NCI-H748 treated with DMSO at 0.1 percent for 48 hours (cell line): ENCODE measurements around the gene CD300LG.
"Not testable (repeated sequence)": the region's sequence is repeated elsewhere in the genome, so short reads cannot be mapped to it uniquely, and the experiment has no call there.

Experiments
- DNase-seq: peaks from one replicate; lab custom pipeline; 2025; lab: John Stamatoyannopoulos, UW

CD300LG gene

DNA sequence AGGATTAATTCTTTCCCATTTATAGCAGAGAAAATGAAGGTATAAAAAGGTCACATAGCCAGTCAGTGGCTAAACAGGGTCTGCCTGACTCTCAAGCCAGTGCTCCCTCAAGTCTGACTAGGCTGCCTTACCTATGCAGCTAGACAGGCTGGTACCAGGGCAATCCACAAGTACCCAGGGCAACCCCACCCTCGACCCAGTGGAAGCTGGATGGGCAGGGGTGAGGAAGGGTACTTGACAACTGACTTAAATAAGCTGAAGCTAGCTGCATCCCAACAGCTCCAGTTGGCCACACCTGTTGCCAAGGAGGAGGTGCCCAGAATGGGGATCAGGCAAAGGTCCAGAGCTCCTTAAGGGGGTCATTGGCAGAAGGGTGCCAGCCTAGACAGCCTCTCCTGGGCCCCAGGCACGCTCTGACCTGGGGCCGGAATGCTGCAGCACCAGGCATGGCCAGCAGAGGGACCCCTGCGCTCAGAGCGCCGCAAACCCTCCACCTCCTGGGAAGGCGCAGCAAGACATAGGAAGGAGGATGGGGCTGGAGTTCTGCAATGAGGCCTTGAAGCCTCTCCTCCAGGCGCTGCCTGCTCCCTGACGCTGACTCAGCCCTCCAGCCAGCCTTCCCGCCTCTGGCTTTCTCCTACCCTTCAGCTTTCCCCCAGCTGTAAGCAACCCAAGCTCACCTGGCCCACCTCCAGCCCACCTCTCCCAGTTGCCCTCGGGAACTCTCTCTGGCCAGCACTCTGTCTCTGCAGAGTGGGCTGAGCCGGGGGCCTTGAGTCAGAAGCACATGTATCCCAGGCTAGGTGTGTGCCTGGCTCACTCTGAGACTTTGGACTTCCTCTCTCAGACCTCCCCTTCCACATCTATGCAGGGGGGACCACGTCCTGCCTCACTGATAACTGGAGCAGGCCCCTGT, 31.5 kb downstream of the CD300LG start:
- peak; percentile 21 for DNase-seq

DNA sequence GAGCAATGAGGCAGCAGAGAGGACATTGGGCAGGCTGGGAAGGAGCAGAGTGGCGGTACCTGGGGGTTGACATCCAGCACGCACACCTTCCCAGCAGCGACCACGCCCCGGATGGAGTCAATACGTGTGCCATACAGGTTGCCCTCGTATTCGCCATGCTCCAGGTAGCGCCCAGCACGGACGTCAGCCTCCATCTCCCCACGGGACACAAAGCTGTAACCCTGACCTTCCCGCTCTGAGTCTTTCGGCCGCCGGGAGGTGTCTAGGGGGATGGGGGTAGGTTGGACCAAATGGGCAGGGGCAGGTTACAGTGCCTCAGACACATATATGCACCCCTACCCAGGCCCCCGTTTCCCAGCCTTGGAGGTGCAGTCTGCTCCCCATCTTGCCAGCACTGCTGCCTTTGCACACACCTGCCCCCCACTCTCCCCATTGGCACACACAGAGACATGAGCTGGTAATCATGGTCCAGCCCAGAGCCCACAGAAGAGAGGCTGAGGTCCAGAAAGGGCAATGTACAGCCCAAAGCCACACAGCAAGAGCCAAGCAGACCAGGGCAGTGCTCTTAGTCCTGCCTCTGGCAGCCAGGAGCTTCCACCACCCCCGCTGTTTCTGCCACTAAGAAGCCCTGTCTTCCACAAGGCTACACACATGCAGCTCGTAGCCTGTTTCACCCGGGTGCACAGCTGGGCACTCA, 32.9 kb downstream of the CD300LG start:
- DNase-seq = no peak

DNA sequence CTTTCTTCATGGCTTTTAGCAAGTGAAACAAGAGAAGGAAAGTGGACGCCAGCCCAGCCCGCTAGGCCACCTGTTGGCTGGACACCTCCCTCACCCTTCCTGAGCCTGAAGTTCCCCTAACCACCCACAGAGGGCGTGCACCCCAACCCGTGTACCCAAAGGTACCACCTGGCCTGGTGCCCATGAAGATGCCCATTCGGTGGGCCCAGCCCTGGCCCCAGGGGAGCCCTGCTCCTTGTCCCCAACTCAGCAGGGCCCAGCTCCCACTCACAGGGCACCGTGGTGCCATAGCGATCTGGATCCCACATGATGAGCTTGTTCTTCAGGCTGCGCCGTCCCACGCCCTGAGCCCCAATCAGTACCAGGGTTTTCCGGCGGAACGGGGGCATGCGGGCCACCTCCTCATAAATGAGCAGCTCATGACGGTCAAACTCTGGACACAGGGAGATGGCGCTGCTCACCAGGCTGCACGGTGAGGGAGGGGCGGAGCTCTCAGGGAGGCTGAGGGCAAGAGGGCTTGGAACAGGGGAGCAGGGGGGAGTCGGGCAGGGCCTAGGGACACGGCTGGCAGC, 33.5 kb downstream of the CD300LG start:
- DNase-seq = peak; percentile 9

DNA sequence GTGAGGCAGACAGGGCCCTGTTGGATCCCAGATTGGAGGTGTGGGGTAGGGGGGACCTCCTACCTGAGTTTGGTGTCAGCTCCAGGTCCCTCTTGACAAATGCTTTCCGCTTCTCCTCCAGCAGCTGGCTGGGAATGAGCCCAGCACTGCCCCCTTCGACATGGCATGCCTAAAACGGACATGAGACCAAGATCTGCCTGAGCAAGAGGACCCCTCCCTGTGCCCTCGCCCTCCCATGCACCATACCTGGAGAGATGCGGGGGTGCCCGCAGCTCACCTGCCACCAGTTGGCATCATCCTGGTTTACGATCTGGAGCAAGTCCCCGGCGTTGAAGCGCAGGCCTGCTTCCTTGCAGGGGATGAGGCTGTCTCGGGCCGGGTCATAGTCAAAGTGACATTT, 34.2 kb downstream of the CD300LG start:
- no peak for DNase-seq

DNA sequence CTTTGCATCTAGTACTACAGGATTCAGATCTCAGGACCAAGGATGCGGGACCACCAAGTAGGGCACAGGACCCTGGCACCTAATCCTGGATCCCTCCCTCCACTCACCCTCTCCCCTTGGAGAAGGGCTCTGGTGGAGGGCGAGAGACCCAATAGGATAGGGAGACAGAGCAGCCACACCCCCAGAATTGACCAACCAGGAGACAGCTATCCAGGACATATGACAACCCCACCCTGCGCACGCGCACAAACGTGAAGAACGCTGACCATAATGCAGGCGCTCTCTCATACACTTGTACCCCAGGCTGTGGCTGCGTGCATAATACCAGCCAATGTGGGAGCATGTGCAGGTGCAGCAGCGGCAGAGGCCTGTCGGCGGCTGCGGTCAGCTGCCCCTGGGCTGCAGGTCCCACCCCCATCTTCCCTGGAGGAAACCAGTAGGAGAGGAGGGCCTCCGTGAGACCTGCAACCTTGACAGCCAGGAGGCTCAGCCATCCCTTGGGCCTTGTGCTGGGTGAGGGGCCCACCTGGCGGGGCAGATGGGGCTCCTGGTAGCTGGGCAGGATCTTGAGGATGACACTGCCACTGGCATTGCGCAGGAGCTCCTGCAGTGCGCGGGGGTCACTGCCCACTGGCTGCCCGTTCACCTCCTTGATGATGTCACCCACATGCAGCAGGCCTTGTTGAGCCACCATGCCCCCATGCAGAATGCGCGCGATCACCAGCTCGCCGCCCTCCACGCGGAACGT, 35.0 kb downstream of the CD300LG start:
- no peak for DNase-seq

DNA sequence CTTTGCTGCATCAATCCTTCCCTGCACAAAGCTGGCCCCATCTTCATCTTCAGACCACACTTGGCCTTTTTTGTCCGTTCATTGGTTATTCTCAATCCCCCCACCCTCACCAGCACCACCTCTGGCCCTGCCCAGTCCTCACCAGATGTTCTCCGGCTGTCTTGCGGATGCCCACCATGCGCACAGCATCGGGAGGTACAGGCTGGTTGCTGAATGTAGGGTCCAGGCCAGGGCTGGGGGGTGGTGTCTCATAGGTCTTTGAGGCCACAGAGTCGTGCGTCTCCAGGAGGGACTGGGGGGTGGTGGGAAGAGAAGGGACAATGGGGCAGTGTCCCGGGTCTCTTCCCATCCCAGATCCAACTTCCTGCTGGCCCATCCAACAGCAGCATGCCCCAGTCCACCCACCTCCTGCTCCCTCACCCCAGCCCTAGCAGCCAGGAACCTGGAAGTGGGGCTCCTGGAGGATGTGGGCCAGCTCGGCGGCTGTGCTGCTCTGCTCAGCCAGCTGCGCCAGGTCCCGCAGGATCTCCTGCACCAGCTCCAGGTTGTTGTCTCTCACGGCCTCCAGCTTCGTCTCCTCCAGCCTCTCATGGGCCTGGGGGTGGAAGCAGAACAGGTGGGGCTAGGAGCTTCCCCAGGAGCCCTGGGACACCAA, 35.9 kb downstream of the CD300LG start:
- DNase-seq = no peak

DNA sequence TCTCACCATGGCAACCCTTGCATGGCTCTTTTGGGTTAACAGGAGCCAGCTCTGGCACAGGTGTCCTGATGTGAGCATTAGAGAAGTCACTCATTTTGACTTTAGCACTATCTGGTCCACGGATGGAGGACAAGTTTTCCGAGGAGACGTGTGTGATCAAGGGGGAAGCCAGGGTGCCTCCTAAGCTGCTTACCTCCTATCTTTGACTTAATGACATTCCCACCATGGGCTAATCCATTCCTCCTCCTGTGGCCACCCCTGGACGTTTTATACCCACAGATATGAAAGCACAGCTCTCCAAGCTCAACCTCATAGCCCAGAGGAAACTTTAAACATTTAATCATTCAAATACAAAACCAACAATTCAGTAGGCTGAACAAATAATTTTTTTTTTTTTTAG, 41.6 kb downstream of the CD300LG start:
- no peak for DNase-seq

DNA sequence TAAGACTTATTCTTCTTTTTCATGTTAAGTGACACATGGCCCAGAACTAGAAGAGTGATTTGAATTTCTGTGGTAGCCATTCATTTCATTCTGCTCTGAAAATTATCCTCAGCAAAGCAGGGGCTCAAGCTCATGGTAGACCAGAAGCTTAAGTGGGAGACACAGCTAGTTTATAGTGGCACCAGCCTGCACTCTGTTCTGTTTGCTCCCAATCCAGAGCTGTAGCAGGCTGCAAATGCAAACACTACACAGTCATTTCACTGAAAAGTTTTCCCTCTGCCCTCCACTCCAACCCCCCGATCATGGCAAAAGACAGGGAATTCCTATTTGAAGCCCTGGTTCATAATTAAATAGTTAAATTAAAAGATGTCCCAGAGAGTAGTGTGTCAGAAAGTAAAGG, 43.3 kb downstream of the CD300LG start:
- no peak for DNase-seq

DNA sequence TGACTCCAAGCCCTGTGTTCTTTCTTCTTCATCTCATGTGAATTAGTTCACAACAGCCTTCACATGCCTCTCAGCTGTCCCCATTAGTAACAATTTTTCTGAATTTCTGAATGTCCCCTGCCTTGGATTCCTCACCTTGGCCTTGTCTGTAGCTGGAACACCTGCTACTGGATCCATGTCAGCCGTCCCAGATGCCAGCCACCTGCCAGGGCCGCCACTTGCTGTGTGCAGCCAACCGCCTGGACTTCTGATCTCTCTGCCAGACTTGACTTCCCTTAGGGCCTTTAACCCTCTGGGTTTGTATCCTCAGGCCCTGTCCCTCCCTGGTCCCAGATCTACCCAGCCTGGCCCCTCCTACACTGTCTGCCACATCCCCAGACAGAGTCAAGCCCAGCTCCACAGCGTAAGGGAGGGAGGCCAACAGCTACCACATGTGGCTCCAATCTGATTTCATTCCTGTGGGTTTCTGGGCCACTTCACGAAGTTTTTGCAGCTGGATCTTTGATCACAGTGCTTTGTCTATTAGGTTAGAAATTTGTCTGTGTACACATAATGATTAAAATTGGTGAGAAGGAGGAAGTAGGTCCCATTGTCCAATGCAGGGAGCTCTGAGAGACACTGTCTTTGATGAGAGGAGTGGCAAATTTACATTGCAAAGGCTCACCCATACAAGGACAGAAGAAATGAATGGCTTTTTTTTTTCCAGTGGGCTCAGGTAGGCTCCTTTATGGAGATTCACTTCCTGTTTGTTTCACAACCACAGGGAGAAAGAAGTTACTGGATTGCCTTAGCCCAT, 45.1 kb downstream of the CD300LG start:
- no peak for DNase-seq

DNA sequence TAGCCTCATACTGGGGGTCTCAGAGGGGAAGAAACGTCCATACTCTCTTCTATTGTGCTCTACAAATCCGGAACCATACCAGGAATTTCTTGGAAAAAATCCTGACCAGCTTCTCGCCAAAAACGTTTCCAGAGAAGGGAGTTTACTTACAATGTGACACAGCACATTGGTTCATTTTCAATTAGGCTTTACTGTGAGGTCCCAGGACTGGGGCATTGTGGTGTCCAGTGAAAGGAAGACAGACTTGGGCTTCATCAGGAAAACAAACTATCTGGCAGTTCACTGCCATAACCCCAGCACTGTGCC, 45.6 kb downstream of the CD300LG start:
- no peak for DNase-seq

DNA sequence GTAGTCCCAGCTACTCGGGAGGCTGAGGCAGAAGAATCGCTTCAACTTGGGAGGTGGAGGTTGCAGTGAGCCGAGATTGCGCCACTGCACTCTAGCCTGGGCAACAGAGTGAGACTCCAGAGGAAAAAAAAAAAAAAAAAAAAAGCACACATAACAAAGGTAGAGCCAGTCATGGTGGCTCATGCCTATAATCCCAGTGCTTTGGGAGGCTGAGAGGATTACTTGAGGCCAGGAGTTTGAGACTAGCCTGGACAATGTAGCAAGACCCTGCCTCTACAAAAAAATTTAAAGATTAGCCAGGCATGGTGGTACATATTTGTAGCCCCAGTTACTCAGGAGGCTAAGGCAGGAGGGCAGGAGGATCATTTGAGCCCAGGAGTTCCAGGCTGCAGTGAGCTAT, 47.5 kb downstream of the CD300LG start:
- DNase-seq = not testable (repeated sequence)

DNA sequence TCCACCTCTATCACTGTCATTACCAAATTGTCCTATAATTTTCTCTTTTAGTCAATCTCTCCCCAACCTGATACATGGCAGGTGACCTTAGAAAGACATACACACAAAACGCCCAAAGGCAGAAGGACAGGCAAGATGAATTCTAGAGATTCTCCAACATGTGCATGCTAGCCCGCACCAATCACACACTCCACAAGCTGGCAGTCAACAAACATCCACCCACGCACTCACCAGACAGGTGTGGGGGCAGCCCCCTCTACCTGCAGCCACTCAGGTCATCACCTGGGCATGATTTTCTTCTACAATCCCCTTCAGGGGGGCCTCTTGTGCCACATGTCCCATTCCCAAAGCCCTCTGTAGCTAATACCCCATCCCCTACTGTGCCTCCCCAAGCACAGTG, 50.9 kb downstream of the CD300LG start:
- no peak for DNase-seq

DNA sequence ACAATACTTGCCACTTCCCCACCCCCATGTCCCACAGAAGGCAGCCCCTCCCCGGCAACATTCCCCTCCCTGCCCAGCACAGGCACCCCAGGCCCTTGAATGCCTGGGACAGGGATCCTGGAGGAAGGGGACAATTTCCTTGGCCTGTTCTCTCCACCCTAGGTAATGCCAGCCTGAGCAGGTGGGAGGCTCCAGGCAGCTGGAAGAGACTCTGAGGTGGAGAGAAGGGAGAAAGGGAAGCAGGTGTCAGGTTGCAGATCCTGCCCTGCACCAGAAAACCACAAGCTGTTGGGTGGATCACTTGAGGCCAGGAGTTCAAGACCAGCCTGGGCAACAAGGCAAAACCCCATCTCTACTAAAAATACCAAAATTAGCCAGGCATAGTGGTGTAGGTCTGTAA, 51.5 kb downstream of the CD300LG start:
- no peak for DNase-seq

DNA sequence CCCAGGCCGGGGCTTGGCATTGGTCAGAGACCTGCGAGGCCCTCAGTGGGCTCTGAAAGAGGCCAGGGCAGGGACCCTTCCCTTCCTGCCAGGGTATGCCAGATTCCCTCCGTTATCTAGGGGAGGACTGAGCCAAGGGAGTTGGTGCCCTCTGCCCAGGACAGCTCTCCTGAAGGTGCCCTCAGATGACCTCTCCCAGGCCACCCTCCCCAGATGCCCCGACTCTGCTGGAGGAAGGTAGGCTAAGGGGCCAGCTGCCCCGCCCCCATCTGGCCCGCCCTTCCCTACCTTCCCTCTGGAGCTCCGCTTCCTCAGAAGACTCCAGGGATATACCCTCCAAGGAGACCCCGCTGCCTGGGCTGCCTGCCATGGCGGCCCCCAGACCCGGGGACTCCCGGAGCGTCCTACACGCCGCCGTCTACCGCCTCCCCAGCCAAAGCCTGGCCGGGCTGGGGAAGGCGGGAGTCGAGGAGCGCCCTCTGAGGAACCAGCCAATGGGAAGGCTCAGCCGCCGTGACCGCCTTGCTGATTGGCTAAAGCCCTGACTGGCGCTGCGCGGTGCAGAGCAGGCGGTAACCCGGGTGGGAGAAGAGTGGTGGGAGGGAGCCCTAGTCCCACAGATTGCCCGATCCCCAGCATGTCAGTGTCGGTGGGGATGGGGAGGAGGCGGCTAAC, 53.3 kb downstream of the CD300LG start:
- DNase-seq = peak; percentile 65

DNA sequence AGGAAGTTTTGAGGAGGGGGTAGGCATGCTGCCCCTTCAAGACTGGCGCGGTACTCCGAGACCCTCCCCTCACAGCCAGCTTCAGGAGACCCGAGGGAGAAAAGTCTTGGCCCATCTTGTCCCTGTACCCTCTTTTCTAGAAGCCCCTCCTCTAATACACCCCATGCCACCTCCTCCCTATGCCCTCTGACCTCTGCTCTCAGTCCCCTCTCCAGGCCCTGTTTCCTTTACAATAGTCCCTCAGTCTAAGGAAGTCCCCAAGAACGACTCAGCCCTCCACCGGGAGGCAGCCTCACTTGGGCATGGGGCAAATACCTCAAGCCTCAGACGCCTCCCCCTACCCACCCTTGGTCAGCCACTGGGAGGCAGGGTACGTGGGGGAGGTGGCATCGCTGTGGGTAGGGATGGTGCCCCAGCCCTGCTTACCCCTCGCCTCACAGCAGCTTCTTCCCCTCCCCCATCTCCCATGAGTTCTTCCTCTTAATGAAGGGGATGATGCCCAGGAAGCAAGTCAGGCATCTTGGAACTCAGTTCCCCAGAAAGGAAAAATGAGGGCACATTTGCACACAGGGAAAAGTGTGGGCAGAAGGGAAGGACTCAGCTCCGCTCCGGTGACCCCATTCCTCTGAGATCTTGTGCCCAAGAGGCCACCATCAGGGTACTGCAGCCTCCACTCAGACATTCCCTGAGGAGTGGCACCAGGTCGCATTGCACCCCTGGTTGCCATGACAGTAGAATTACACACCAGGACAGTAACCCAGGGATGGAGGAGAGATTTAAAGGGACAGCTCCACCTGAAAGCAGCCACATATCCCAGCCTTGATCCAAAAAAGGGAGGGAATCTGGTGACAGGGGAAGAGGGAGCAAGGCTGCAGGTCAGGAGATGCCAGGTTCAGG, 54.1 kb downstream of the CD300LG start:
- no peak for DNase-seq

DNA sequence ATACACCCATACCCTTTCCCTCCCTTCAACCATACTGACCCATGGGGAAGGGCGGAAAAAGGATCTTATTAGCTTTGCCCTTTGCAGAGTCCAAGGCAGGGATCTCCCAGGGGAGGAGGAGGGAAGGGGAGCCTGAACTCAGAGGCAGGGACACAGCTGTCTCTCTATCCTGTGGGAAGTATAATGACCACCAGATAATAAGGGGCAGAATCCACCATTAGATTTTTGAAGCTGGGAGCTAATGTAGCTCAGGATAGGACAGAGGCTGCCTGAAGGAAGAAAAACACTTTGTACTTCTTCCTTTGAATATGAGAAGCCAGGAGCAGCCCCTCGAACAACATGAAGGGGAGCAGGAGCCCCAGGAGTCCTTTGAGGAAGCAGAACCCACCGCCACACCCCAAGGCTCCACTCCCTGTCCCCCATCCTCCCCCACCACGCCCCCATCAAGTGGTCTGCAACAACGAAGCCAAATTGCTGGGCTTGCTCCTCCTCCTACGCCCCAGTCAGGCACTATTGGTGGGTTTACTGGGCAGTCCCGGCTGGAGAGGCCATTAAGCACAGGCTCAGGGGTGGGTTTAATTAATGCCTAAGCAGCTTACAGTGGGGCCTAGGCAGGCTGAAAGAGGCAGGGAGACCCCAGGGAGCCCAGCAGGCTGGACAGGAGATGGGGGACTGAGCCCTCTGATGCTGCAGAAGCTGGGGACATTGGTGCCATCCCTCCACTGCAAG, 55.0 kb downstream of the CD300LG start:
- DNase-seq = no peak

DNA sequence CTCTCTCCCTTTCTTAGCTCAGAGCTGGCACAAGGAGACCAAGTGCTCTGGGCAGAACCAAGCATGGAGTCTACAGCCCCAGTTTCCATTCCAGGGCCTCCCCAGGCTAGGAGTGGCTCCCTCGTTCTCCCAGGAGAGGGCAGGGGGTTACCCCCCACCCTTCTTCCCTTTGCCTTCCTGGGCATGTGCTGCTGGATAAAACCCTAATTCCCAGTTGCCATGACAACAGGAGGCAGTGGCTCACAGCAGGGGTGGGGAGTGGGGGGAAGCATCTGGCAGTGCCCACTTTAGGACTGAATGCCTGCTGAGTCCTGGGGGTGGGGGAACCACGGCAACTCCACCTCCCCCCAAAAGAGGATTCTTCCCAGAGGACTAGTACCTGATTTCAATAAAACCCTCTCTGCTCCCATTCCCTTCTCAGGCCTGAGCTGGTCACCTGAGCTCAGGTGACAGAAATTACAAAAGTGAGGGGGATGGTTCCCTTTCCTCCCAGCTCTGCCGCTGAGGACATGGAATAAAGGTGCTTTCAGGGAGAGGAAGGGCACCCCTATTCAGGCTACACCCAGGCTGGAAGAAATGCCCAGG, 58.5 kb downstream of the CD300LG start:
- DNase-seq = no peak
